Astrocyte of the spinal cord (primary cell): Measurements from ENCODE around the gene AOPEP.

Experiments used
- DNase-seq: peaks from one replicate; pipeline ENCODE4 v3.0.0; 2011; ENCODE audit warnings: low read depth, low spot score
- H3K4me3 ChIP-seq: 2 replicates; pipeline ENCODE4 v1.5.1; 2011; ENCODE audit warnings: low read depth, mild to moderate bottlenecking, low read length, moderate library complexity
- in situ Hi-C: cut with HindIII; loops from 2 replicates; pipeline ENCODE4 v1.10.0; 2017; ENCODE audit warnings: low sequenced_read_pairs
- TF ChIP-seq, protein P1 (sequence below): IDR thresholded peaks from 2 replicates; pipeline ENCODE4 v1.5.1; 2012; ENCODE audit warnings: low read depth, mild to moderate bottlenecking, low read length, inconsistent platforms

AOPEP gene

DNA sequence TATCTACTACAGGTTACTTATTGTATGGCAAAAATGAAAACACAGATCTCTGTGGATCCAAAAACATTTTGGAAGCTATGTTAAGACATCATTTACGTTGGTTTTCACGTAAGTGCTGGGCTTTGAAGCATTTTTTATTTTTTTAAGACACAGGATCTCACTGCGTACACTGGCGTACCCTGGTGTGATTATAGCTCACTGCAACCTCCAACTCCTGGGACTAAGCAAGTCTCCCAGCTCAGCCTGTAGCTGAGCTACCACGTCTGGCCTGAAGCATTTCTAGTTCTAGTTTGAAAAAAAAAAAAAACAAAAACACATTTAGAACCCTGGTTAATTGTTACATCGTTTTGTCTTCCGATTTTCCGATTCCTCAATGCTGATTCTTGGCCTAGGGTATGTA, 131.3 kb downstream of the AOPEP start:
- no peak for DNase-seq
- TF ChIP-seq, protein P1, sequence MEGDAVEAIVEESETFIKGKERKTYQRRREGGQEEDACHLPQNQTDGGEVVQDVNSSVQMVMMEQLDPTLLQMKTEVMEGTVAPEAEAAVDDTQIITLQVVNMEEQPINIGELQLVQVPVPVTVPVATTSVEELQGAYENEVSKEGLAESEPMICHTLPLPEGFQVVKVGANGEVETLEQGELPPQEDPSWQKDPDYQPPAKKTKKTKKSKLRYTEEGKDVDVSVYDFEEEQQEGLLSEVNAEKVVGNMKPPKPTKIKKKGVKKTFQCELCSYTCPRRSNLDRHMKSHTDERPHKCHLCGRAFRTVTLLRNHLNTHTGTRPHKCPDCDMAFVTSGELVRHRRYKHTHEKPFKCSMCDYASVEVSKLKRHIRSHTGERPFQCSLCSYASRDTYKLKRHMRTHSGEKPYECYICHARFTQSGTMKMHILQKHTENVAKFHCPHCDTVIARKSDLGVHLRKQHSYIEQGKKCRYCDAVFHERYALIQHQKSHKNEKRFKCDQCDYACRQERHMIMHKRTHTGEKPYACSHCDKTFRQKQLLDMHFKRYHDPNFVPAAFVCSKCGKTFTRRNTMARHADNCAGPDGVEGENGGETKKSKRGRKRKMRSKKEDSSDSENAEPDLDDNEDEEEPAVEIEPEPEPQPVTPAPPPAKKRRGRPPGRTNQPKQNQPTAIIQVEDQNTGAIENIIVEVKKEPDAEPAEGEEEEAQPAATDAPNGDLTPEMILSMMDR, result no peak
- in situ Hi-C loops, result no loop called here
- no peak overlapping the region for H3K4me3 ChIP-seq

DNA sequence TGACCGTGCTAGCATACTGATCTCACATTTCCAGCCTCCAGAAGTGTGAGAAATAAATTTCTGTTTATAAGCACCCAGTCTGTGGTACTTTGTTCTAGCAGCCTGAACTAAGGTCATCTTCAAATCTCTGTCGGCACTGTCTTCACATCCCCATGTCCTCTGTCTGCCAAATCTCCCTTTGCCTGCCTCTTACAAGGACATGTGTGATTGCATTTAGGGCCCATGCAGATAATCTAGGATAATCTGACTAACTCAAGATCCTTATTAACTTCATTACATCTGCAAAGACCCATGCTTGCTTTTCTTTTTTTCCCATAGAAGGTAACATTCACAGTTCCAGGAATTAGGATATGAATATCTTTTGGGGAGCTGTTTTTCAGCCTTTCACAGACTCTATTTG, 132.7 kb downstream of the AOPEP start:
- in situ Hi-C loops, result no loop called here
- TF ChIP-seq, protein P1, result no peak
- no peak overlapping the region for H3K4me3 ChIP-seq
- DNase-seq, result no peak

DNA sequence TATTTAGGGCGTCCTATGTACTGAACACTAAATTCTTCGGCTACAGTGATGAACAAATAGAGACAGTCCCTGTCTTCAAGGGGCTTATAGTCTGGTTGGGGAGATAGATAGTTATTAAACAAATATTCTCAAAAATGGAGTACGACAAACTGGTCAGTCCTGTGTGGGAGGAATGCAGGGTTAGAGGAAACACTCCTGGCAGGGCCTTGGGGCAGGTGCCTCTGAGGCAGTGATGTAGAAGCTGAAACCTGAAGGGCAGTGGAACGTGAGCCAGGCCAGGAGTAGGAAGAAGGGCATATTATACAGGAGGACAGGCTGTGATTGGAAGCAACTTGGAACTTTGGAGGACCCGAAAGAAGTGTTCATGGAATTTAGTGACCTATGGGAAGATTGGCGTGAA, 133.4 kb downstream of the AOPEP start:
- H3K4me3 ChIP-seq, result no peak overlapping the region
- TF ChIP-seq, protein P1, result no peak
- in situ Hi-C loops, result no loop called here
- DNase-seq, result no peak

DNA sequence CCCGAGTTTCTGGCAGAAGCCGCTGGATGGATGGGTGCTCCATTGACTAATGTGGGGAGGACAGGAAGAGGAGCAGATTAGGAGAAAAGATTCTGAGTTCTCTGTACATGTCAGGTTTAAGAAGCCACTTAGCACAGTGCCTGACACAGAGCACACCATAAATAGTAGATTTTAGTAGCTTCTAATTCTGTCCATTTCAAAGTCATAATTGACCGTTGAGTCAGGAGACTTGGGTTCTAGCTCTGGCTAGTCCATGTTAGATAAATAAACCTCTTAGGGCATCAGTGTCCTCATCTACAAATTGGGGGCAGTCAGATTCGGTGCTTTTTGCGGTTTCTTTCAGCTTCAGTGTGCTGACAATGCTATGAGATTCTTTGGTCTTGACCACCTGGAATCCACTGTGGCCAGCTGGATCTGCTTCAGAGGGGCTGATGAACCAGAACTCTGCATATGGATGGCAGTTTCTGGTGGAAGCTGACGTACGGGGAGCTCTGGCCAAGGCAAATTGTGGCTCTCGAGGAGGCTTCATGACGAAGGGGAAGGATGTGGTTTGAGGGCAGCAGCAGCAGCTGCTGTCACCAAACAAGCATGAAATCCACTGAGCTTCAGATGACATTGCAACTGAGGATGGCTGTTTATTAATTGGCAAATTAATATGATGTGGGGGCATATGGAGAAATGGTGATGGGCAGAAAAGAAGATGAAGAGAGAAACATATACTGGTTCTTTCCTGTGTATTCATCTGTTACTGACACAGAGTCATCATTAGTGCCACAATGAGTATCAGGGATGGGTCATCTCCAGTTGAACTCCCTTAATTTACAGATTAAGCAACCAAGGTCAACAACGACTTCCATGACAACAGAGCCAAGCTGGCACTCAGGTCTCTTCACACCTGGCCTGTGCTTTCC, 134.4 kb downstream of the AOPEP start:
- DNase-seq, result peak; percentile 96

DNA sequence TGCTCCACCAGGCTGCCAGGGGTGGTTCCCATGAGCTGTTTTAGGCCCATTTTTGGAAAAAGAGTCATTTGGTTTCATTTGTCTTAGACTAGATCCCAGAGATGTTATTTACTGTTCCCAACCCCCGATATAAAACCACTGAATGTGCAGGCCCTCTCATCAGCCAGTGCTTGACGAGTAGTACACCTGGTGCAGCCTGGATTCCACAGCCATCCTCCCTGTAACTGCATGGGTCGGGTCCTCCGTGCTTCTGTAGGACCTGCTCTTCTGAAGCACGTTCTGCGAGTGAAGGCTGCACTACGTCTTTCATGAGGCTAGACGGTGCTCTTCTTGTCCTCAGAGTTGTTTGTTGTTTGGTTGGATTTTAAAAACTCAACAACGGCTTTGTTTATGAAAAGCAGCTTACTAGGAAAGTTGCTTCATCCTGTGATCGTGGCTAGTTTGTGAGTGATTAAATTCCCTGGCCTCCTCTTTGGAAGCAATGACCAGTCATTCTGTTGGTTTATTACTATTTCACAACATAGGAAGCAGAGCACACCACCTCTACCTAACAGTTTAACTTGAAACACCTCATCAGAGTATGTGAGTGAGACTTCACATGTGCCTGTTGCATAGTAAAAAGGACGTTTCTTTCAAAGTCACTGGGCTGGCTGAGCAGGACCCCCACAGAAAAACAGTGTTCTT, 135.2 kb downstream of the AOPEP start:
- H3K4me3 ChIP-seq, result no peak overlapping the region
- in situ Hi-C loops, result no loop called here
- TF ChIP-seq, protein P1, result no peak
- no peak for DNase-seq

More for the DNA sequence above, 134.4 kb downstream of the AOPEP start:
- in situ Hi-C loops, result no loop called here
- no peak overlapping the region for H3K4me3 ChIP-seq
- TF ChIP-seq, protein P1, result no peak

DNA sequence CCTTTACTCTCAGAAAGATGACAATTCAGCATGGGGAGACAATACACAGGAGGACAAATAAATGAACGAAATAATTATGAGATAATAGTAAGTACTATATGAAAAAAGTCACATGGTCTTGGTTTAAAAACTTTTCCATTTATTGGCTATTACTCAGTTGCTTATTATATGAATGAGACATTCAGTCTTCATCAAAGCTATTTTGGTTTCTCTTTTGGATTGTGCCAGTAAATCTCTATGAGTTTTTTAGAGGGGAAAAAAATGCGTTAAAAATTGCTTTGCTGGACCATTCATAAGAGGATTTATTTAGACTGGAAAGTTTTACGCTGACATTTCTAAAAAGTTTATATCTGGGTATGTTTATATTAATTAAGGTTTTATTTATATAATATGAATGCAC, 137.7 kb downstream of the AOPEP start:
- TF ChIP-seq, protein P1, result no peak
- in situ Hi-C loops, result no loop called here
- H3K4me3 ChIP-seq, result no peak overlapping the region
- DNase-seq, result no peak
